ENCODE data around the gene PLXDC2. TPM values are rescaled to one million over a fixed set of nuclear protein-coding genes. Genes with fewer than 3 reads are reported as not detected.

Gene PLXDC2
- total and polyA plus RNA-seq, 11 donors: 3.4 to 36.4 (median 17.1) TPM

- intact Hi-C loops (cut with DNase I): loop anchor here in 7 of 10 donors (10.0 kb wide), 5 partner anchors 96 to 936 kb away; no protein-coding TSS in a partner anchor
- Histone ChIP-seq H3K27me3 (no peaks in the 10 kb centered on the region), H3K4me1 (peaks cover 0 to 95% (median 51%) of the 10 kb centered on the region in 12 donors), H3K27ac (peak overlapping the region in 11 of 12 donors; percentile 15 to 67 (median 43)), H3K4me3 (no peak overlapping the region), H3K9me3 (no peaks in the 10 kb centered on the region), H3K36me3 (no peaks in the 10 kb centered on the region)
- 36 to 55% (median 40%) methylated on average over 3 of the region's 3 CpGs for WGBS, 4 donors
- TF ChIP-seq CTCF (IDR thresholded peaks at IDR 0.05) (no peak), POLR2A (IDR thresholded peaks at IDR 0.05) (no peak)
- DNase-seq: peak in 1 of 5 donors; percentile 21
- ATAC-seq: peak in 3 of 4 donors; percentile 62 to 75 (median 69)
Measured at GRCh38 chr10:19828278-19829049, 12.2 kb downstream of the PLXDC2 start.

GRCh38 chr10:19832699-19833098 is 16.5 kb downstream of the PLXDC2 start:
- no peak for TF ChIP-seq POLR2A (IDR thresholded peaks at IDR 0.05)
- TF ChIP-seq CTCF (IDR thresholded peaks at IDR 0.05): no peak
- no peaks in the 10 kb centered on the region for H3K36me3 ChIP-seq
- H3K27ac ChIP-seq: peak overlapping the region in 1 of 12 donors; percentile 74
- H3K27me3 ChIP-seq: no peaks in the 10 kb centered on the region
- WGBS, 4 donors: 29 to 44% (median 32%) methylated on average over 9 of the region's 9 CpGs
- ATAC-seq (no peak), DNase-seq (no peak)
- intact Hi-C loops (cut with DNase I): no loop called here
- H3K9me3 ChIP-seq: no peaks in the 10 kb centered on the region
- H3K4me3 ChIP-seq: peak overlapping the region in 3 of 12 donors; percentile 3 to 27 (median 9)
- H3K4me1 ChIP-seq: peaks cover 0 to 58% (median 26%) of the 10 kb centered on the region in 12 donors

GRCh38 chr10:19833170-19833824 is 17.1 kb downstream of the PLXDC2 start:
- H3K4me1 ChIP-seq: peaks cover 0 to 53% (median 22%) of the 10 kb centered on the region in 12 donors
- H3K36me3 ChIP-seq: no peaks in the 10 kb centered on the region
- peak overlapping the region in 1 of 12 donors; percentile 74 for H3K27ac ChIP-seq
- H3K27me3 ChIP-seq: no peaks in the 10 kb centered on the region
- intact Hi-C loops (cut with DNase I): no loop called here
- H3K9me3 ChIP-seq: no peaks in the 10 kb centered on the region
- no peak for TF ChIP-seq CTCF (IDR thresholded peaks at IDR 0.05)
- no peak for TF ChIP-seq POLR2A (IDR thresholded peaks at IDR 0.05)
- H3K4me3 ChIP-seq: no peak overlapping the region
- DNase-seq: no peak
- ATAC-seq: no peak
- 72 to 79% (median 77%) methylated on average over 8 of the region's 8 CpGs for WGBS, 4 donors

- intact Hi-C loops (cut with DNase I): no loop called here
- Histone ChIP-seq H3K4me1 (peaks cover 0 to 43% (median 13%) of the 10 kb centered on the region in 12 donors), H3K4me3 (no peak overlapping the region), H3K9me3 (no peaks in the 10 kb centered on the region), H3K27me3 (no peaks in the 10 kb centered on the region), H3K27ac (no peak overlapping the region), H3K36me3 (no peaks in the 10 kb centered on the region)
- 86 to 96% (median 90%) methylated on average over 2 of the region's 2 CpGs for WGBS, 4 donors
- no peak for TF ChIP-seq POLR2A (IDR thresholded peaks at IDR 0.05)
- TF ChIP-seq CTCF (IDR thresholded peaks at IDR 0.05): no peak
- DNase-seq: no peak
- no peak for ATAC-seq
Measured at GRCh38 chr10:19835952-19836351, 19.7 kb downstream of the PLXDC2 start.

All from heart left ventricle (tissue), 16 donors.